C4-2B (cell line): ENCODE data around the gene MARS1.

ENCODE experiments used
- CTCF ChIP-seq: fragments of 450-650 bp; conservative IDR thresholded peaks from 2 replicates; pipeline ENCODE4 v1.5.1; 2017; ENCODE audit warnings: mild to moderate bottlenecking
- ZFX ChIP-seq: fragments of 450-650 bp; IDR thresholded peaks from 2 replicates; pipeline ENCODE4 v1.6.1; 2017

- TF ChIP-seq CTCF: no peak
- TF ChIP-seq ZFX: no peak
These were observed 27.6 kb downstream of the MARS1 start for GRCh38 chr12:57515408-57515933.
